Coronary artery (tissue), 2 donors: ENCODE data around the gene LMX1A.

Source experiments
- DNase-seq: peaks from one replicate; pipeline ENCODE4 v3.0.0-alpha.2; 2017; ENCODE audit warnings: low spot score
- H3K27ac ChIP-seq, 2 donors: fragments of 200-600 bp; sonication (generic); one replicate each; pipeline ENCODE4 v1.5.1; 2016 to 2019
- H3K4me3 ChIP-seq: fragments of 200-600 bp; sonication (generic); 2 replicates; pipeline ENCODE4 v1.5.1; 2016; ENCODE audit warnings: mild to moderate bottlenecking, moderate library complexity
- CTCF ChIP-seq: fragments of 200-600 bp; sonication (generic); IDR thresholded peaks from one replicate; pipeline ENCODE4 v1.5.1; 2019; ENCODE audit warnings: antibody characterized with exemption

LMX1A gene

GRCh38 chr1:165279882-165280281, 76.6 kb downstream of the LMX1A start:
- Histone ChIP-seq H3K27ac (no peak overlapping the region), H3K4me3 (no peak overlapping the region)
- no peak for DNase-seq
- TF ChIP-seq CTCF = no peak

GRCh38 chr1:165276314-165276713, 80.2 kb downstream of the LMX1A start:
- no peak for TF ChIP-seq CTCF
- no peak overlapping the region for H3K4me3 ChIP-seq

GRCh38 chr1:165265196-165265838, 91.2 kb downstream of the LMX1A start:
- no peak for DNase-seq
- H3K27ac ChIP-seq = no peak overlapping the region
- no peak overlapping the region for H3K4me3 ChIP-seq
- TF ChIP-seq CTCF = no peak

More at GRCh38 chr1:165276314-165276713, 80.2 kb downstream of the LMX1A start:
- DNase-seq = no peak
- H3K27ac ChIP-seq = no peak overlapping the region

- no peak for DNase-seq
- Histone ChIP-seq H3K27ac (no peak overlapping the region), H3K4me3 (no peak overlapping the region)
- no peak for TF ChIP-seq CTCF
Measured at GRCh38 chr1:165259706-165260428, 96.6 kb downstream of the LMX1A start.

- H3K4me3 ChIP-seq = no peak overlapping the region
- TF ChIP-seq CTCF = no peak
- no peak overlapping the region for H3K27ac ChIP-seq
- no peak for DNase-seq
Measured at GRCh38 chr1:165259236-165259635, 97.3 kb downstream of the LMX1A start.

- no peak overlapping the region for H3K27ac ChIP-seq
- no peak for TF ChIP-seq CTCF
- no peak for DNase-seq
- no peak overlapping the region for H3K4me3 ChIP-seq
Measured at GRCh38 chr1:165257969-165258459, 98.5 kb downstream of the LMX1A start.
